GM21825 (cell line): ENCODE results near the gene TMEM100.

ENCODE experiments used
- ATAC-seq: cut with Tn5 transposase; IDR thresholded peaks from one replicate; pipeline ENCODE4 v1.9.1; 2021; ENCODE audit warnings: mild to moderate bottlenecking, moderate library complexity; ENCODE audit not compliant: unreplicated experiment

The TMEM100 gene

DNA sequence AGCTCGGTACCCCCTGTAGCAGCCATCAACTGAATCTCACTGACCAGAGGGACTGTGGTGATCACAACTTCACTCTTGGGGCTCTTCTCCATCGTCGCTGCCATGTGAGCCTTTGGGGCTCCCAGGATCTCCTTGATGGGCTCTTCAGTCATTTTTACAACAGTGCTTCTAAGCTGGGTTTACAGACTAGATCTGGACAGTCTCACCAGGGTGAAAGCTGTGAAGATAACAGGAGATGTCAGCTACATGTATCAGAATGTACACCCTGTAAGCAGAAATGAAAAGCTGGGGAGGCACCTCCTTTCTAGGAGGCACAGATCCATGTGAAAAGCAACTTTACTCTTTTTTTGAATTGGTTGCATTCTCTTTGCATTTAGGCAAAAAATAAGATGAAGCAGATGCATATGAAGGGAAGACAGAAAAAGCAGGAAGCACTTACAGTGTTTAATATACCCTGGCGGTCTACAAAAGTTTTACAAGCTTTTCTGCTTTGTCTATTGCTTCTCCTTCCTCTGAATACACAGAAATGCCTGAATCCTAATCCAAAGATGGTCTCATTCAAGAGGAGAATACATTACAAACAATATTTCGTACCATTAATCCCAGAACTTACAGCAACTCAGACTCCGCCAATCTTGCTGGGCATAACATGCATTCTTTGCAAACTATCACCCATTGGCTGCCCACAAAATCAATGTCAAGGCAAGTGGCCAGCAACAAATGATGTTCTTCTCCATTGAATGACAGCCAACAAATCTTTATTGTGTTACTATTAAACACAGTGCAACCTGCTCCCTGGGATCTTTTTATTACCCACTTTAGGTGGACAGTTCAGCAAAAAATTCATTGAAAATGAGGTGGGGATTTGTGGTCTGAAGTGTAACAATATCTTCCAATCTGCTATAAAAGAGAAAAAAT, 1.5 kb downstream of the TMEM100 start:
- ATAC-seq = no peak

DNA sequence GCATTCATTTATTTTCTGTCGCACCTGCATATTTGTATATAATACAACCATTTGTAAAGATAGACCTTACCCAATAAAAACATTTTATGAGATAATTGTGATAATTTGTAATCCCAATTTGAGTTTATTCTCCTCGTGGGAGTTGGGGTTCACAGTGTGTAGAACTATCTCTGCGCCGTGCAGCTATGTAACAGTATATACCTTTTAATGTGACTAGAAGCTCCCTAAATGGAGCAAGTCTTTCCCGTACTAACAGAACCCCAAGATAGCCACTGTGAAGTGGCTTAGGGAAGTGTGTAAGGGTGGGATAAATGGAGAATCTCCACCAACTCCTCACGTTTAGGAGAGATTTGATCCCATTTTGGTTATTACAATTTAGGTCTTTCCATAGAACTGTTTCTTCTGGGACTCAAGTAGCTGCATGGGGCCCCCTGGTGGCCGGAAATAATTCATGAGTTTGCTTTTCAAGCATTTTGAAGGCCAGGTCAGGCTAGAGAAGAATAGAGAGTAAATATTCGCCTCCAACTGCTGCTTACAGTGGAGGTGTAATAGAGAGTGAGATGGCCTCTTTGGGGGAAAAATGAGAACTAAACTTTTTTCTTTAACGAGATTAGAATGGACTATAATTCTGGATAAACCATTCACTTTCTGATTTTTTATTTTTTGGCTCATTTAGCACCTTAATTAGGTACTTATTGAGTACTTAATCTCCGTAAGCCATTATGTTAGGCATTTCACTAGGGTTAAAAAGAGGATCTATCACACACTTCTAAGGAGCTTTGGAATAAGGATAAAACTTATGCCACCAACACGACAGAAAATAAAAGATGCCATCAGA, 4.5 kb downstream of the TMEM100 start:
- no peak for ATAC-seq

DNA sequence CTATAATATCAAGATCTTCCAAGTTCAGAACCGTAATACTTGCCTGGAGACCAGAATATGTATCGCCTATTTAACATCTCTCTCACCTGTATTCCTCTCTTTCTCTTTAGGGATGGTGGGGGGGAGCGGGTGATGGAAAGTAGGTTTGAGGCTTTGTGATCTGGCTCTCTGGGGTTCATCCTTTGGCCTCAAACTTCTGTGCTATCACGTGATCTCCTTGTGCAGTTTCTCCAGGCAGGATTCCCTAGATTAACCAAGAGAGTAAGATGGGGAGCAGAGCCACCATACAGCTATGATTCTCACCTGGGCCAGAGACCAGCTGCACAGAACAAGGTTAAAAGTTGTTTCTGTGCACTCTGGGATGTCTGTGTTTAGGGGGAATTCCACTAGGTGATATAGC, 5.2 kb downstream of the TMEM100 start:
- no peak for ATAC-seq

DNA sequence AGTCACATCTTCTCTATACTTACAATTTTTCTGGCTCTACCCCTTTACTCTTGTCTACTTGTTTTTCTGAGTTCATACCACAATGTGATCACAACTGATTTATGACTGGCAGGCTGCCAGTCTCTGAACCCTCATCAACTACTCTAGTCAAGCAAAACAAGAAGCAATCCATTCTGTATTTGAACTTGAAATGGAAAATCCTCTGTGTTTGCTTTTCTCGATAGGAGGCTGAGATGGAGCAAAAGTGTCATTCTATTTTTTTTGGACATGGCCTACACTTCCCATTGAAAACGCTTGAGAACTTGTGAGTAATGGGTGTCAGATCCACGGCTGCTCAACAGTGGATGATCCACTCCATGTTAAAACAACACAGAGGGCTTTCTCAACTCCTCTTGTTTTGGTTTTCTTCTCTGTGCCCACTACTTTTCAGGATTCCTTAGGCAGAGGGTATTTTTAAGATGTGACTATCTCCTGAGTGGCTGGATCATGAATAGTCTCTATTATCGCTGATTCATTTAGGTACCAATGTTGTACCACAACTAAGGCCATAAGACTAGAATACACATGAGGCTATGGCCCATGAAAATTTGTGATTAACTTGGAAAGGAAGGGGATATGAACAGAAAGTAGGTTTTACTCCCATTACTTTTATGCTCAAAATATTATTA, 11.7 kb downstream of the TMEM100 start:
- no peak for ATAC-seq

DNA sequence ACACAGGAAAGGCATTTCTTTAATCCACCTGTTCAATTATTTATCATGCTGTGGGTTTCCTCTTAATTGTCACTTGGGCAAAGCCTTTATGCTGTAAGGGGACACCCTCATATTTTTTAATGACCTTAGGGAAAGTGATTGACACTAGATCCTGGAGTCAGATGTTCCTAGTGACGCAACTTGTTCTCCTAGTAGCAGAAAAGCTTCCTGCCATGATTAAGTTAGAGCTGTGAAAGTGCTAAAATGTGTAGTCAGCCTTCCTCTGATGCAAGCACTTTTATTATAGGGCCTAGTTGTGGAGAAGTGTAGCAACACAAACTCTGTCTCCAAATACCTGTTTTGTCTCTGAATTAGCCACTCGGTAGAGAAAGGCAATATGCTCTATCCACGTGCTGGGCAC, 12.3 kb downstream of the TMEM100 start:
- ATAC-seq = no peak

DNA sequence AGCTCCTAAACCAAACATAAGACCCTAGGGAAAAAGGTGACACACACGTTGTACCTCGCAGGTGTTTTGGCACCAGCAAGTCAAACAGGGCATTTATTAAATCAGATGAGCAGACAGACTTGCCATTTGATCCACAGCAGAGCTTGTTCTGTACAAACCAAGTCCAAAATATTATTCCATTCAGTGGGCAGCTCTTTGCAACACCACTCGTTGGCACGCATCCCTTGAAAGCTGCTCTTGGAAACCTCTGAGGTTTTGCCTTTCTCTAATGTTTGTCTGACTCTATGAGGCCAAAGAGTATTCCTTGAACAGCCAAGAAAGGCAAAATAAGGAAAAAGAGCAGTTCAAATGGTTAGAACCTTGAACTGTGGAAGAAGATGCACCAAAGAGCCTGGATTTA, 12.7 kb downstream of the TMEM100 start:
- no peak for ATAC-seq

DNA sequence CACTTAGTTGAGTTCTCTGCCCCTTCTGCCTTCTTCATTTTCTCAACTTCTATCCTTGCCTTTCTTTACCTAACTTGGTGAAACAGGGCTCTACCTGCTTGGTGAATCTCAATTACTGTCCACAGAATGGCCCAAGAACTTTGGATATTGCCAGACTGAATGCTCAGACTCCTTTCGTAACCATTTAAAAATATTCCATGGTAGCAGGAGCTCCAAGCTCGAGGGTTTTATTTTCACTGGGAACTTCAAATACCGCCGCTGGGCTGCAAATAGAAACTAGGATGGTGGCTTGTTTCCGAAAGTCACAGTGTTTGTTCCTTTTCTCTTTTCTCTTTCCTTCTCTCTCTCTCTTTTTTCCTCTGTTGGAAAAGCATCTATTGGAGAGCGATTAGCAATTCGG, 13.2 kb downstream of the TMEM100 start:
- ATAC-seq = no peak

DNA sequence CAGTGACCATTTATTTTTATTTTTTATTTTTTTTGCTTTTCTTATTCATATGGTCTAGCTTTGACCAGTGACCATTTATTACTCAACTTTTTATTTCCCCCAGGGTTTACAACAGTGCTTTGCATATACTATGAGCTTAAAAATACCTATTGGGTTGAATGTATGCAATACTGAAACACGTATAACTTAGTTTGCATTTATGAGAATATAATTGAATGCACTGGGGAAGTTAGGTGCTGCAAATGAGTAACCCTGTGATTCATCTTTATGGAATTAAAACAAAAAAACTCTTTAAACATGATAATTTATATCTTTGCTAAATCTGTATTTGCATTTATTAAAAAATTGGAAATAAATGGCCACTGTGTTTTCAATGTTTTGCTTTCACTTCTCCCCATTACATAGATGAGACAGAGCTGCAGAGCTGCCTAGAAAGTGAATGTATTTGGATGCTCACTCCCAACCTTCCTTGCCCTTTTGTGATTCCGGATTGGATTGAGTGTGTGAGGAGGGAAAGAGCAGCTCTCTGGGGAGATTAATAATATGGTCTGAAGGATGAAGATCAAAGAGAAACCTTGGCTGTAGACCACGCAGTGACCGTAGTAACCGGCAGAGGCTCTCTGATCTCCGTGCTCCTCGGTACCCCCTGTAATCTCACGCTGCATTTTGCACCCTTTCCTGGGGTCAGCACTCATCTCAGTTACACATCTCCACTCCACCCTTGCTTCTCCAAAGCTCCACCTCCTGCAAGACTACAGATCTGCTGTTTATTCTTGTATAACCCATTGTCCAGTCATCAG, 14.3 kb downstream of the TMEM100 start:
- ATAC-seq = no peak

DNA sequence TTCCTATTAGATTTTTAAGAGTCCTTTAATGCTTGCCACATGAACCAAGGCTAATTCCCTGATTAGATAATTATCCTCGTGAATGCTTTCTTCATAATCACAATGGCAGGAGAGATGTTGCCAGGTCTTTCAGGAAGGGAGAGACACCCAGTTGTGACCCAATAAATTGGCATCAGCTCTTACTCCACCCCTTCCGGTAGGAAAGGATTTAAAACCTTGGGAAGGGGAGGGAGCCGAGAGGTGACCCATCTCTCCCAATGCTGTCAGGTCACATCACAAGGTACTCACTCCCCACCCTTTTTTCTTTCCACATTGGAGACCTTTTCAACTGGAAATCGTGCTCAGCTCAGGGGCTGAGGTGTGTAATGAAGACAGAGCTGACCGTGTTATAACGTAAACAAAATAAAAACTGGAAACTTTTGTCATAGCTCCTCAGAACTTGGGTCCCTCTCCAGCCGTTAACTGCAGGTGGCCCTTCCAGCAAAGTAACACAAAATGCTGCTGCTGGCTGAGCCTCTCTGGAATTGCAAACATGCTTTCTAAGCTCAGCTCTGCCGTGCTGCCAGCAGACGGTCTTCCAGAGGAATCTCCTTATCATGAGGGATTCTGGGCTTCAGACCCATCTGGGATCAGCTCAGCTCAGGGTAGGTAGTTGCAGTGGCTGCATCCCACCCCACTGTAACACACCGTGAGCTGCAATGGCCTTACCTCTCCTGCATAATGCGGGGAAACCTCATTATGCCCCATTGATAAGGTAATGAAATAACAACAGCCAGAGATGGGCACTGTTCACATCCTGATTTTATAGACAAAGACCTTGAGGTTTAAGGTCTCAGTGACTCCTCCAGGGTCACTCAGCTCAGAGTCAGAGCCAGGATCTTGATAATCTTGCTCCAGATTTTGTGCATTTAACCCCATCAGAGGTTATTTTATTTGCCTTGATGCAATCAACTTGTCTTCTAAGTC, 15.6 kb downstream of the TMEM100 start:
- no peak for ATAC-seq

DNA sequence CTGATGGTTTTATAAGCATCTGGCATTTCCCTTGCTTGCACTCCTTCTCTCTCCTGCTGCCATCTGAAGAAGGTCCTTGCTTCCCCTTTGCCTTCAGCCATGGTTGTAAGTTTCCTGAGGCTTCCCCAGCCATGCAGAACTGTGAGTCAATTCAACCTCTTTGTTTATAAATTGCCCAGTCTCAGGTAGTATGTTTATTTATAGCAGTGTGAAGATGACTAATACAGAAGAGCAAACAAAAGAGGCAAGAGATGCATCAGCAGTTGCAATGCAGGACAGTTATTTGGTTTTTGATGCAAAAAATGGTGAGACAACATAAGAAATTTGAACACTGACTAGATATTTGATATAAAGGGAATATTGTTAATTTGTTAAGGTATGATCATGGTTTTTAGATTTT, 16.8 kb downstream of the TMEM100 start:
- ATAC-seq = no peak

DNA sequence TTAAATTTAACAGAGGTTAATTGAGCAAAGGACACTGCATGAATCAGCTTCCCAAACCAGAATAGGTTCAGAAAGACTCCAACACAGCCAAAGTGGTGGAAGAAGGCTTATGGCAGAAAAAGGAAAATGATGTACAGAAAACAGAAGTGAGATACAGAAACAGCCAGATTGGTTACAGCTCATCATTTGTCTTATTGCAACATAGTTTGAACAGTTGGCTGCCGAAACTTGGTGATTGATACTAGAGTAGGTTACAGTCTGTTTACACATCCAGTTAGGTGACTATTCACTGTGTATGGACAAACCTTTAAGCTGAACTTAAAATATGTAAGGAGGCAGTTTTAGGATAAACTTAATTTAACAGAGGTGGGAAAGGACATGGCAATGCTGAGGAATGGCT, 18.3 kb downstream of the TMEM100 start:
- no peak for ATAC-seq

DNA sequence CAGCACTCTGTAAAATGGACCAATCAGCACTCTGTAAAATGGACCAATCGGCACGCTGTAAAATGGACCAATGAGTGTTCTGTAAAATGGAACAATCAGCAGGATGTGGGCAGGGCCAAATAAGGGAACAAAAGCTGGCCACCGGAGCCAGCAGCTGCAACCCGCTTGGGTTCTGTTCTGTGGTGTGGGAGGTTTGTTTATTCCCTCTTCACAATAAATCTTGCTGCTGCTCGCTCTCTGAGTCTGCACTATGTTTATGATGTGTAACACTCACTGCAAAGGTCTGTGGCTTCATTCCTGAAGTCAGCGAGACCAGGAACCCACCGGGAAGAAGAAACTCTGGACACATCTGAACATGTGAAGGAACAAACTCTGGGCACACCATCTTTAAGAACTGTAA, 20.5 kb downstream of the TMEM100 start:
- no peak for ATAC-seq

DNA sequence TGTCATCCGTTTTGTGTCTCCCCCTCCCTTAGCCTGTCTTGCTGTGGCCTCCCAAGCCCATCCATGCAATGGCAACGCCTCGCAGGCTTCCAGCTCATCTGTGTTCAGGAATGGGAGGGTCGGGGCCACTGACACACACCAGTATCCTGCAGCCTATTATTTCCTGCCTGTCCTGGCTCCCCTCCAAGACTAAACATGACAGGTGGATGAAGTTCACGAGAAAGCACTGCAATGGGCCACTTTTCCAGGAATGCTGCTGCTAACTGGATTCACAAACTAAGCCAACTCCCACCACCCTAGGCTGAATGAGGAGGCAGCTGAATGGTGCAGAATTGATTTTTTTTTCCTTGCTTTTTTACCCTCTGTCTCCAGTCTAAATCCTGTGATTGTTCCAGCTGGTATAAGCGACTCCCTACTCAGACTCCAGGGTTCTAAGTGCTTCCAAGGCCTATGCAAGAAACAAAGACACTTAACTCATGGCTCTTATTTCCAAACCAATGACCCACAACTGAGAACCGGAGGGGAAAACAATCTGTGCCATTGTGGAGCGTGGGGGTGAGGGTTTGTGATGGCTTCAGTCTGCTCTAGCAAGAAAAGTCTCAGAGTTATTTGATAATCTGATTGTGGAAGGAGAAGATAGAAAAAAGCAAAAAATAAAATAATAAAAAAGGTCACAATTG, 23.3 kb downstream of the TMEM100 start:
- no peak for ATAC-seq

DNA sequence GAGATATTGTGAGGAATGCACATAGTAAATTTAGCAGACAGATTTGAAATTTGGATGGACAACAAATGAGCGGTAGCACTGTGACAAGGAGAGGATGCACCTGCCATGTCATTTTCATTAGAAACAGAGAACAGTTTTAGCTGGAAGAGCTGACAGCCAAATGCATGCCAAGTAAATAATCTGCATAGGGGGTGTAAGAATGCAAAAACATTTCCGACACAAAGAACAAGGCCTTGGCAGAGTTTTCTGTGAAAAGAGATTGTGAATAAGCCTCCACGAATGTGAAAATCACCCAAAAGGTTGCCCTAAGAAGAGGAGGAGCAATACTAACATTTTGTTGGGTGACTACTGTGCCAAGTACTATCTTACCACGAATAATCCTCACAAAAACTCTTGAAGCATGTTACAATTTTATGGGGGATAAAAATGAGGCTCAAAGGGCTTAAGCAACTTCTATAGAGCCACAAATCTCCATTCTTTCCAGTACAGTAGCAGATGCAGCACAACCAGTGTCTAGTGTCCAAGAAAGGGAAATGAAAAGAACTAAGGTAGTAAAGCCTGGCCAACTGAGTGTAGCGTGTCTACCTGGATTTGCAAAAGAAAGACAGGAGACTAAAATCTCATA, 28.3 kb downstream of the TMEM100 start:
- no peak for ATAC-seq

DNA sequence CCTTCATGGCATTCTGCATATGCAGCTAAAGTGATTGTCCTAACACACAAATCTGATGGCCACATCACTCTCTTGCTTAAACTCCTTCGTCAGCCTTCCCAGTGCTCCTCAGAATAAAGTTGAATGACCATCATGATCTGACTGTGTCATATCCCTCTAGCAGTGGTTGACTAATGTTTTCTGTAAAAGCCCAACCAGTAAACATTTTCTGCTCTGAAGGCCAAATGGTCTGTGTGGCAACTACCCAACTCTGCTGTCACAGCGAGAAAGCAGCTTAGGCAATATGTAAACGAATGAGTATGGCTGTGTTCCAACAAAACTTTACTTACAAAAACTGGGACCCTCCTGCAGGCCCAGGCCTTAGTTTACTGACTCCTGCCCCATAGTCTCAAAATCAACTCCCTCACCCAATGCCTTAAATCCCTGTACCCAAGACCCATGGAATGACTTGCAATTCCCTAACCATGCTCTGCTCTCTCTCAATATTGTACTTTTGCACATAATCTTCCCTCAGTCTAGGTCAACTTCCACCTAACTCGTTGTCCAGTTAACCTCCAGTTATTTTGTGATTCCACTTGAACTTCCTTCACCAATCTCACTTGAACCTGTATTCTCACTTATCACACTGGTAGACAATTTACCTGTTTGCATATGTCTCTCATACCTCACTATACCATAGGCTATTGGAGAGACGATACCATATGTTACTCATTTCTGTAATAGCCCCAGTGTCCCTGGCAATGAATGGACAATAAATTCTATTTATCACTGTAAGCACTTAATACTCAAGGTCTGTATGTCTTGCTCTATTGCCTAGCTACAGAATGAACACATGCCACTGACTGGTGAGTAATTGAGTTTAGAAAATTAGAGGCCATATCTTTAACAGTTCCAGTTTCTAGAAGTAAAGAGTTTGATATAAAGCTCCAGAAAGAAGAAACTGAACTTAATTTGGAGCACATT, 29.1 kb downstream of the TMEM100 start:
- no peak for ATAC-seq

DNA sequence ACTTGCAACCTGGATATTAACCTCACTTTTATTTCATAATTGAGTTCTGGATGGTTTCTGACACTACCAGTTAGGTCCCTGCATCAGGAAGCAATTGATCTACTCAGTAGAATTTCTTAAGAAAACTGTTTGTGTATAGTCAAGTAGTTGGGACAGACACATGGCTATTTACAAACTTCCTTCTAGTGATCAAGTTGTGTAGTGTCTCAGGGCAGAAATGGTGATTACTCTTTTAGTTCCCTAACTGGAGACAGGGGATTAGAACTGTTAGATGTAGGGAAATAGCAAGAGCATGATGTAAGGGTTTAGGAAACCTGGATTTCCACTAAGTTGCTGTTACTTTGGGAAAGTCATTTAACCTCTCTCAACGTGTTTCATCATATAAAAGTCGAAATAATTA, 30.4 kb downstream of the TMEM100 start:
- no peak for ATAC-seq

DNA sequence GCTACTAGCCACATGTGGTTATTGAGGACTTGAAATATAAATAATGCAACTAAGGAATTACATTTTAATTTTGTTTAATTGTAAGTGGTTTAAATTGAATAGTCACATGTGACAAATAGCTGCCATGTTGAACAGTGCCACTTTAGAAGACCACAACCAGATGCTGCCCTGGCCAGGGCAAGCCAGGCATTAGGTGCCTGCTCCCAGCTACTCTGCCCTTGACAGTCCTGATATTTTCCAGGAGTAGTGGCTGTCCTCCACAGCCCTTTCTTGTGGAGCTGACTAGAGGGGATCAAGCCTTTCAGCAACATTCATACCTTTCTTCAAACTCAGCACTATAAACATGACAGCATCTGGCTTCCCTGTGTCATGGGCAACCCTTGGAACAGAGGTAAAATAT, 31.0 kb downstream of the TMEM100 start:
- no peak for ATAC-seq
